ENCODE results near the gene MSMP.

GRCh38 chr9:35748242-35748857, 5.7 kb downstream of the MSMP start:
- TF ChIP-seq, protein P1, sequence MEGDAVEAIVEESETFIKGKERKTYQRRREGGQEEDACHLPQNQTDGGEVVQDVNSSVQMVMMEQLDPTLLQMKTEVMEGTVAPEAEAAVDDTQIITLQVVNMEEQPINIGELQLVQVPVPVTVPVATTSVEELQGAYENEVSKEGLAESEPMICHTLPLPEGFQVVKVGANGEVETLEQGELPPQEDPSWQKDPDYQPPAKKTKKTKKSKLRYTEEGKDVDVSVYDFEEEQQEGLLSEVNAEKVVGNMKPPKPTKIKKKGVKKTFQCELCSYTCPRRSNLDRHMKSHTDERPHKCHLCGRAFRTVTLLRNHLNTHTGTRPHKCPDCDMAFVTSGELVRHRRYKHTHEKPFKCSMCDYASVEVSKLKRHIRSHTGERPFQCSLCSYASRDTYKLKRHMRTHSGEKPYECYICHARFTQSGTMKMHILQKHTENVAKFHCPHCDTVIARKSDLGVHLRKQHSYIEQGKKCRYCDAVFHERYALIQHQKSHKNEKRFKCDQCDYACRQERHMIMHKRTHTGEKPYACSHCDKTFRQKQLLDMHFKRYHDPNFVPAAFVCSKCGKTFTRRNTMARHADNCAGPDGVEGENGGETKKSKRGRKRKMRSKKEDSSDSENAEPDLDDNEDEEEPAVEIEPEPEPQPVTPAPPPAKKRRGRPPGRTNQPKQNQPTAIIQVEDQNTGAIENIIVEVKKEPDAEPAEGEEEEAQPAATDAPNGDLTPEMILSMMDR (IDR thresholded peaks at IDR 0.05 in 4 of 5, conservative IDR thresholded peaks at IDR 0.05 in 1 of 5) = no peak
- no peak for TF ChIP-seq POLR2A (IDR thresholded peaks at IDR 0.05)

Data from gastrocnemius medialis (tissue), 4 donors.